Endothelial cell of umbilical vein (primary cell): ENCODE measurements around the gene TSPEAR. TPM values are rescaled to one million over a fixed set of nuclear protein-coding genes. Genes with fewer than 3 reads are reported as not detected.

ENCODE experiments used
- BruUV-seq: library from RNA; stranded (reverse); fragments of 400-500 nt; replicated peaks from 2 replicates; lab custom pipeline; 2021; lab: Mats Ljungman, UMichigan
- CTCF ChIA-PET: fragments of 300-600, 350-600 bp; sonication (Branson Sonifier 250); formaldehyde crosslinking; loops from one replicate; lab custom pipeline; 2021; ENCODE audit warnings: antibody characterized with exemption, inconsistent platforms; lab: Charles Lee
- POLR2A ChIA-PET: fragments of 300-600, 350-600 bp; sonication (Branson Sonifier 250); formaldehyde crosslinking; loops from one replicate; lab custom pipeline; 2021; ENCODE audit warnings: antibody characterized with exemption, inconsistent platforms; lab: Charles Lee
- DNase-seq: peaks from one replicate; pipeline ENCODE4 v3.0.0-alpha.2; 2011; ENCODE audit warnings: low read depth, low spot score
- FAIRE-seq: peaks from 2 replicates; lab custom pipeline; 2011; peaks lifted over from hg19 to GRCh38; lab: Jason Lieb, UNC
- H2AFZ ChIP-seq: 2 replicates; pipeline ENCODE4 v1.6.0; 2012; ENCODE audit warnings: low read depth, low read length, control low read depth, inconsistent platforms
- H3K27ac ChIP-seq: 2 replicates; pipeline ENCODE4 v1.5.1; 2011; ENCODE audit warnings: low read depth, mild to moderate bottlenecking, control low read depth, low read length, moderate library complexity; ENCODE audit not compliant: insufficient read depth
- H3K27me3 ChIP-seq, 2 experiments: 2 replicates each; pipeline versions ENCODE4 v1.6.0 to v1.6.1; 2011; ENCODE audit warnings: low read length in 2 of 2, mixed read lengths in 1 of 2; ENCODE audit not compliant: control insufficient read depth in 2 of 2, insufficient read depth in 2 of 2
- H3K36me3 ChIP-seq, 2 experiments: 2 replicates in 1 of 2; 3 replicates in 1 of 2; pipeline ENCODE4 v1.5.1; 2011; ENCODE audit warnings: low read length in 2 of 2, mild to moderate bottlenecking in 1 of 2, moderate library complexity in 1 of 2; ENCODE audit not compliant: control insufficient read depth in 2 of 2, insufficient read depth in 2 of 2; ENCODE audit errors: extremely low read depth in 1 of 2
- H3K4me1 ChIP-seq: 3 replicates; pipeline ENCODE4 v1.5.1; 2011; ENCODE audit warnings: mild to moderate bottlenecking, low read length; ENCODE audit not compliant: control insufficient read depth, insufficient read depth; ENCODE audit errors: extremely low read depth
- H3K4me2 ChIP-seq: 2 replicates; pipeline ENCODE4 v1.6.1; 2011; ENCODE audit warnings: low read length, control low read depth, mixed read lengths; ENCODE audit not compliant: insufficient read depth
- H3K4me3 ChIP-seq, 3 experiments: fragments of 200-600 bp in 1 of 3; sonication (generic), shearing (Covaris generic) in 1 of 3; replicated peaks in 1 of 3; 2 replicates each; pipeline ENCODE4 v1.5.1; 2011 to 2016; ENCODE audit warnings: control low read depth in 3 of 3, low read length in 3 of 3, mild to moderate bottlenecking in 2 of 3, inconsistent platforms in 1 of 3, low read depth in 1 of 3, moderate library complexity in 1 of 3; ENCODE audit not compliant: insufficient read depth in 1 of 3
- H3K79me2 ChIP-seq: 2 replicates; pipeline ENCODE4 v1.6.0; 2012; ENCODE audit warnings: low read length, inconsistent platforms; ENCODE audit not compliant: control insufficient read depth, insufficient read depth
- H3K9ac ChIP-seq: replicated peaks from 2 replicates; pipeline ENCODE3; 2011; ENCODE audit warnings: low read length, control low read depth; ENCODE audit not compliant: insufficient read depth; ENCODE audit errors: extremely low read depth
- H3K9me1 ChIP-seq: replicated peaks from 3 replicates; pipeline ENCODE4 v1.6.0; 2011; ENCODE audit warnings: mild to moderate bottlenecking, low read length; ENCODE audit not compliant: control insufficient read depth, insufficient read depth; ENCODE audit errors: extremely low read depth
- H3K9me3 ChIP-seq: replicated peaks from 2 replicates; pipeline ENCODE4 v1.5.1; 2012; ENCODE audit warnings: low read length, inconsistent platforms; ENCODE audit not compliant: control insufficient read depth, insufficient read depth
- H4K20me1 ChIP-seq: replicated peaks from 2 replicates; pipeline ENCODE3; 2011; ENCODE audit warnings: mild to moderate bottlenecking, low read length; ENCODE audit not compliant: control insufficient read depth, insufficient read depth; ENCODE audit errors: extremely low read depth
- EZH2 ChIP-seq: IDR thresholded peaks from 2 replicates; pipeline ENCODE4 v1.6.1; 2012; ENCODE audit warnings: borderline replicate concordance, low read depth, mild to moderate bottlenecking, moderate library complexity, low read length, inconsistent platforms; ENCODE audit not compliant: severe bottlenecking
- FOS ChIP-seq: IDR thresholded peaks from 2 replicates; pipeline ENCODE4 v1.6.1; 2011; ENCODE audit warnings: mild to moderate bottlenecking, low read length, moderate library complexity, borderline replicate concordance; ENCODE audit not compliant: insufficient read depth
- GATA2 ChIP-seq: IDR thresholded peaks from 2 replicates; pipeline ENCODE4 v1.7.0; 2011; ENCODE audit warnings: low read depth, mild to moderate bottlenecking, moderate library complexity, mixed read lengths, low read length; ENCODE audit not compliant: insufficient read length, insufficient read depth
- JUN ChIP-seq: IDR thresholded peaks from 2 replicates; pipeline ENCODE4 v1.6.1; 2011; ENCODE audit warnings: borderline replicate concordance, low read depth; ENCODE audit not compliant: insufficient read length, insufficient read depth
- MYC ChIP-seq: IDR thresholded peaks from one replicate; pipeline ENCODE4 v1.6.1; 2011; ENCODE audit warnings: mild to moderate bottlenecking, low read depth, low read length
- POLR2A ChIP-seq: IDR thresholded peaks from 2 replicates; pipeline ENCODE4 v1.6.1; 2012; ENCODE audit warnings: low read depth, mild to moderate bottlenecking, control low read depth, low read length
- POLR2AphosphoS5 ChIP-seq: IDR thresholded peaks from 2 replicates; pipeline ENCODE4 v1.6.1; 2012; ENCODE audit warnings: low read depth, mild to moderate bottlenecking, control low read depth, low read length, moderate library complexity; ENCODE audit not compliant: insufficient read depth
- dilution Hi-C: fragments of 300-500 bp; cut with MboI; formaldehyde crosslinking; loops from one replicate; pipeline ENCODE4 v1.15.0; 2019; ENCODE audit warnings: low sequenced_read_pairs; ENCODE audit not compliant: extremely low pct_ligation_motif_present
- intact Hi-C: fragments of 100-400 bp; cut with micrococcal nuclease; formaldehyde crosslinking; loops from one replicate; pipeline ENCODE4 v1.10.0; 2022
- polyA plus RNA-seq, 4 experiments: library from polyadenylated mRNA; depleted of rRNA in 3 of 4; stranded (reverse) in 3 of 4; unstranded in 1 of 4; fragments of >200 nt; gene quantifications; 2 replicates each; pipeline versions ENCODE4 v1.2.1 to v1.2.3, GENCODE V29; 2011 to 2012; ENCODE audit warnings: missing spikeins in 1 of 4
- total RNA-seq: library from RNA; stranded (reverse); gene quantifications from 2 replicates; pipeline ENCODE4 v1.2.3, GENCODE V29; 2021
- TF ChIP-seq, protein P1 (sequence below): IDR thresholded peaks from 2 replicates; pipeline ENCODE4 v1.6.1; 2011; ENCODE audit not compliant: insufficient read depth, insufficient read length
- TF ChIP-seq, protein P2 (sequence below), 2 donors: IDR thresholded peaks; 1 replicate in 1 of 2; 2 replicates in 1 of 2; pipeline ENCODE4 v1.5.1; 2011; ENCODE audit warnings: low read length in 2 of 2, mild to moderate bottlenecking in 2 of 2, moderate library complexity in 2 of 2, control low read depth in 1 of 2, inconsistent platforms in 1 of 2, low read depth in 1 of 2; ENCODE audit not compliant: insufficient read depth in 1 of 2; ENCODE audit errors: extremely low read depth in 1 of 2

The TSPEAR gene
- total and polyA plus RNA-seq, 2 donors (not counting 3 experiments of a cell fraction or from before 2014, with no cell fraction given): 0.01 TPM; not detected in 1

DNA sequence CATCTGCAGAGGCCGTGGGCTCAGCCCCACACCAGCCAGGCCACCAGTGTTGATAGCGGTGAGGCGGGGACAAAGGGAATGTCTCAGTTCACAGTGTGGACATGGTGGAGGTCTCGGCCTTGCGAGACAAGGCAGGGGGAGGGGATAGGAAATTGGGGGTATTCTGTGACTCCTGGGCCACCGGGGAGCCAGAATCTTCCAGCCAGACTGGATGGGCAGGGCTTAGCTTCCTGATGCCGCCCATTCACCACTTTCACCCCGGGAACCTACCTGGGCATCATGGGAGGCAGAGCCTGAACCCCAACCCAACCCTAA lies 251.0 kb downstream of the TSPEAR start:
- dilution Hi-C loops: no loop called here
- no peaks in the 10 kb centered on the region for H3K36me3 ChIP-seq
- FAIRE-seq (no peak), DNase-seq (no peak)
- no peak overlapping the region for H3K4me3 ChIP-seq
- ChIA-PET POLR2A (no interaction called here), CTCF (no interaction called here)
- no TSS peak for BruUV-seq
- H4K20me1 ChIP-seq: no peaks in the 10 kb centered on the region
- no peaks in the 10 kb centered on the region for H3K27me3 ChIP-seq
- no peak overlapping the region for H3K27ac ChIP-seq
- no peak overlapping the region for H2AFZ ChIP-seq
- H3K9ac ChIP-seq: no peak overlapping the region
- no peaks in the 10 kb centered on the region for H3K79me2 ChIP-seq
- H3K9me1 ChIP-seq: no peaks in the 10 kb centered on the region
- H3K4me2 ChIP-seq: no peak overlapping the region
- intact Hi-C loops: no loop called here
- no peak for TF ChIP-seq POLR2A
- TF ChIP-seq EZH2: no peak
- no peak for TF ChIP-seq JUN
- TF ChIP-seq, protein P1, sequence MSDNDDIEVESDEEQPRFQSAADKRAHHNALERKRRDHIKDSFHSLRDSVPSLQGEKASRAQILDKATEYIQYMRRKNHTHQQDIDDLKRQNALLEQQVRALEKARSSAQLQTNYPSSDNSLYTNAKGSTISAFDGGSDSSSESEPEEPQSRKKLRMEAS: no peak
- TF ChIP-seq, protein P2, sequence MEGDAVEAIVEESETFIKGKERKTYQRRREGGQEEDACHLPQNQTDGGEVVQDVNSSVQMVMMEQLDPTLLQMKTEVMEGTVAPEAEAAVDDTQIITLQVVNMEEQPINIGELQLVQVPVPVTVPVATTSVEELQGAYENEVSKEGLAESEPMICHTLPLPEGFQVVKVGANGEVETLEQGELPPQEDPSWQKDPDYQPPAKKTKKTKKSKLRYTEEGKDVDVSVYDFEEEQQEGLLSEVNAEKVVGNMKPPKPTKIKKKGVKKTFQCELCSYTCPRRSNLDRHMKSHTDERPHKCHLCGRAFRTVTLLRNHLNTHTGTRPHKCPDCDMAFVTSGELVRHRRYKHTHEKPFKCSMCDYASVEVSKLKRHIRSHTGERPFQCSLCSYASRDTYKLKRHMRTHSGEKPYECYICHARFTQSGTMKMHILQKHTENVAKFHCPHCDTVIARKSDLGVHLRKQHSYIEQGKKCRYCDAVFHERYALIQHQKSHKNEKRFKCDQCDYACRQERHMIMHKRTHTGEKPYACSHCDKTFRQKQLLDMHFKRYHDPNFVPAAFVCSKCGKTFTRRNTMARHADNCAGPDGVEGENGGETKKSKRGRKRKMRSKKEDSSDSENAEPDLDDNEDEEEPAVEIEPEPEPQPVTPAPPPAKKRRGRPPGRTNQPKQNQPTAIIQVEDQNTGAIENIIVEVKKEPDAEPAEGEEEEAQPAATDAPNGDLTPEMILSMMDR (IDR thresholded peaks at IDR 0.05; ENCODE audit: extremely low read depth in 1 of 2, insufficient read depth in 1 of 2, low read depth in 1 of 2, low read length in 2 of 2): no peak
- no peak for TF ChIP-seq GATA2
- TF ChIP-seq MYC: no peak
- no peak for TF ChIP-seq FOS
- no peak for TF ChIP-seq POLR2AphosphoS5
- H3K4me1 ChIP-seq: no peaks in the 10 kb centered on the region
- no peaks in the 10 kb centered on the region for H3K9me3 ChIP-seq
